B cell (primary cell): ENCODE results near the gene RIPOR2. TPM values are rescaled to one million over a fixed set of nuclear protein-coding genes. Genes with fewer than 3 reads are reported as not detected.

Source experiments
- ATAC-seq: fragments of 200-7000 bp; cut with Tn5 transposase; one replicate; pipeline ENCODE4 v1.10.0; 2021; ENCODE audit warnings: low read depth, mild to moderate bottlenecking, moderate number of reproducible peaks, moderate library complexity
- CTCF ChIA-PET: fragments of 350-600 bp; sonication (Branson Sonifier 250); formaldehyde crosslinking; loops from one replicate; lab custom pipeline; 2021; ENCODE audit warnings: antibody characterized with exemption, inconsistent platforms; lab: Charles Lee
- POLR2A ChIA-PET: fragments of 350-600 bp; sonication (Branson Sonifier 250); formaldehyde crosslinking; loops from one replicate; lab custom pipeline; 2021; ENCODE audit warnings: antibody characterized with exemption; lab: Charles Lee
- DNase-seq: peaks from one replicate; pipeline ENCODE4 v3.0.0; 2013
- H2AFZ ChIP-seq: 2 replicates; pipeline ENCODE4 v1.6.1; 2012; ENCODE audit warnings: mild to moderate bottlenecking, low read depth, low read length; ENCODE audit not compliant: insufficient read depth, poor library complexity, severe bottlenecking
- H3K27ac ChIP-seq, 2 donors: 1 replicate in 1 of 2; 2 replicates in 1 of 2; pipeline ENCODE4 v1.5.1; 2012 to 2013; ENCODE audit warnings: low read length in 2 of 2, mild to moderate bottlenecking in 2 of 2, moderate library complexity in 1 of 2
- H3K27me3 ChIP-seq, 4 experiments: fragments of 200-600 bp in 1 of 4; sonication (generic) in 1 of 4; replicated peaks in 1 of 4; 1 replicate in 2 of 4; 2 replicates in 2 of 4; pipeline versions ENCODE4 v1.6.1 to v1.7.0; 2013 to 2016; ENCODE audit warnings: low read length in 3 of 4, mild to moderate bottlenecking in 2 of 4, mixed read lengths in 1 of 4, moderate library complexity in 1 of 4; ENCODE audit not compliant: insufficient read depth in 4 of 4, control insufficient read depth in 3 of 4; ENCODE audit errors: control extremely low read depth in 1 of 4
- H3K36me3 ChIP-seq, 2 experiments: replicated peaks in 1 of 2; 1 replicate in 1 of 2; 2 replicates in 1 of 2; pipeline versions ENCODE4 v1.6.1 to v1.7.1; 2013; ENCODE audit warnings: low read length in 1 of 2; ENCODE audit not compliant: insufficient read depth in 2 of 2, control insufficient read depth in 1 of 2; ENCODE audit errors: control extremely low read depth in 1 of 2, extremely low read depth in 1 of 2
- H3K4me1 ChIP-seq, 2 donors: fragments of 200-600 bp in 1 of 2; sonication (generic) in 1 of 2; 1 replicate in 1 of 2; 2 replicates in 1 of 2; pipeline versions ENCODE4 v1.5.1 to v1.6.1; 2013 to 2017; ENCODE audit warnings: low read length in 2 of 2; ENCODE audit not compliant: control insufficient read depth in 2 of 2, insufficient read depth in 2 of 2
- H3K4me2 ChIP-seq: replicated peaks from 2 replicates; pipeline ENCODE3; 2012; ENCODE audit warnings: mild to moderate bottlenecking, low read depth, low read length; ENCODE audit not compliant: poor library complexity, severe bottlenecking
- H3K4me3 ChIP-seq, 5 experiments: fragments of 200-600 bp in 1 of 5; sonication (generic) in 1 of 5; 1 replicate in 3 of 5; 2 replicates in 2 of 5; pipeline versions ENCODE4 v1.5.1 to v1.7.0; 2011 to 2016; ENCODE audit warnings: low read length in 4 of 5, mild to moderate bottlenecking in 4 of 5, low read depth in 2 of 5, control low read depth in 1 of 5, moderate library complexity in 1 of 5; ENCODE audit not compliant: insufficient read depth in 1 of 5; ENCODE audit errors: control extremely low read depth in 1 of 5, extremely low read depth in 1 of 5
- H3K79me2 ChIP-seq: fragments of 200-600 bp; sonication (generic); one replicate; pipeline ENCODE4 v1.6.0; 2016; ENCODE audit warnings: low read length; ENCODE audit not compliant: control insufficient read depth, insufficient read depth
- H3K9ac ChIP-seq: fragments of 200-600 bp; sonication (generic); 2 replicates; pipeline ENCODE4 v1.6.1; 2017; ENCODE audit warnings: mild to moderate bottlenecking, low read length, moderate library complexity
- H3K9me3 ChIP-seq, 3 donors: one replicate each; pipeline versions ENCODE4 v1.6.1 to v1.7.1; 2013; ENCODE audit warnings: low read length in 2 of 3; ENCODE audit not compliant: control insufficient read depth in 2 of 3, insufficient read depth in 1 of 3; ENCODE audit errors: control extremely low read depth in 1 of 3
- H4K20me1 ChIP-seq: 2 replicates; pipeline ENCODE4 v1.6.0; 2012; ENCODE audit warnings: mild to moderate bottlenecking, low read length; ENCODE audit not compliant: insufficient read depth, control insufficient read depth, poor library complexity, severe bottlenecking
- H3K27ac Mint-ChIP-seq: one replicate; pipeline ENCODE4 v1.8.0; 2021; ENCODE audit warnings: mixed read lengths
- H3K27me3 Mint-ChIP-seq: one replicate; pipeline ENCODE4 v1.8.0; 2021; ENCODE audit warnings: mixed read lengths
- H3K4me1 Mint-ChIP-seq: one replicate; pipeline ENCODE4 v1.8.0; 2021; ENCODE audit warnings: mixed read lengths
- H3K4me3 Mint-ChIP-seq: one replicate; pipeline ENCODE4 v1.8.0; 2021; ENCODE audit warnings: mixed read lengths
- H3K9me3 Mint-ChIP-seq: one replicate; pipeline ENCODE4 v1.8.0; 2022; ENCODE audit warnings: mixed read lengths; ENCODE audit not compliant: insufficient read depth
- CTCF ChIP-seq: fragments of 200-600 bp; IDR thresholded peaks from one replicate; pipeline ENCODE4 v1.8.0; 2022; ENCODE audit warnings: antibody characterized with exemption, mild to moderate bottlenecking
- EZH2 ChIP-seq: IDR thresholded peaks from 2 replicates; pipeline ENCODE4 v1.6.1; 2012; ENCODE audit warnings: borderline replicate concordance, low read depth, mild to moderate bottlenecking, moderate library complexity, low read length; ENCODE audit not compliant: insufficient read depth, poor library complexity, severe bottlenecking
- WGBS: methylation state at CpG from one replicate; pipeline ENCODE4 v1.1.5; 2013; ENCODE audit warnings: missing lambda C conversion rate; ENCODE audit not compliant: insufficient coverage; 5-methylcytosine and 5-hydroxymethylcytosine counted together
- intact Hi-C: fragments of 100-400 bp; cut with micrococcal nuclease; formaldehyde crosslinking; loops from one replicate; pipeline ENCODE4 v1.10.0; 2022
- polyA plus RNA-seq: library from polyadenylated mRNA; depleted of rRNA; stranded (reverse); fragments of >200 nt; gene quantifications from 2 replicates; pipeline ENCODE4 v1.2.3, GENCODE V29; 2012
- total RNA-seq, 2 donors: library from RNA; stranded (reverse); fragments of 120-200 nt in 1 of 2; gene quantifications; 1 replicate in 1 of 2; 2 replicates in 1 of 2; pipeline versions ENCODE4 v1.2.3 to v1.2.4, GENCODE V29; 2013 to 2022

RIPOR2 gene
- total and polyA plus RNA-seq, 2 donors (not counting 1 experiment from before 2014, with no cell fraction given), result 300 to 430 TPM

- peaks cover 99% of the 10 kb centered on the region for H4K20me1 ChIP-seq
- H3K27me3 Mint-ChIP-seq, result no peaks in the 10 kb centered on the region
- peak overlapping the region; percentile 69 for H3K9ac ChIP-seq
- ATAC-seq, result no peak
- TF ChIP-seq CTCF (no peak), EZH2 (no peak)
- no peak overlapping the region for H2AFZ ChIP-seq
- WGBS, result 40% methylated on average over 1 of the region's 4 CpGs
- H3K27me3 ChIP-seq, result no peaks in the 10 kb centered on the region
- H3K4me2 ChIP-seq, result peak overlapping the region; percentile 93
- ChIA-PET POLR2A (interaction anchor here (1.1 to 4.6 kb wide), 5 partner anchors 11 to 109 kb away, joined by 3 to 34 read pairs (median 5); no protein-coding TSS in a partner anchor), CTCF (interaction anchor here (0.6 to 7.4 kb wide), 20 partner anchors 10 to 162 kb away, joined by 3 to 148 read pairs (median 12); partner anchors contain the start of gene RIPOR2)
- no peaks in the 10 kb centered on the region for H3K9me3 Mint-ChIP-seq
- peak overlapping the region in 2 of 5 experiments; percentile 58 to 59 for H3K4me3 ChIP-seq
- no peaks in the 10 kb centered on the region for H3K9me3 ChIP-seq
- no peak for DNase-seq
- peak overlapping the region; percentile 66 to 93 for H3K27ac ChIP-seq
- peak overlapping the region; percentile 89 for H3K27ac Mint-ChIP-seq
- H3K4me1 Mint-ChIP-seq, result peaks cover 94% of the 10 kb centered on the region
- intact Hi-C loops, result loop anchor here (2.0 kb wide), 1 partner anchor 24 kb away; no protein-coding TSS in a partner anchor
- H3K79me2 ChIP-seq, result peaks cover 100% of the 10 kb centered on the region
- H3K36me3 ChIP-seq, result peaks cover 4 to 84% of the 10 kb centered on the region in 2 experiments
- peak overlapping the region; percentile 90 for H3K4me3 Mint-ChIP-seq
- peaks cover 92 to 97% of the 10 kb centered on the region in 2 donors for H3K4me1 ChIP-seq
These were observed 27.1 kb downstream of the RIPOR2 start for GRCh38 chr6:24908650-24909035.
